Measurements from ENCODE around the gene MORN1.

Gene MORN1

DNA sequence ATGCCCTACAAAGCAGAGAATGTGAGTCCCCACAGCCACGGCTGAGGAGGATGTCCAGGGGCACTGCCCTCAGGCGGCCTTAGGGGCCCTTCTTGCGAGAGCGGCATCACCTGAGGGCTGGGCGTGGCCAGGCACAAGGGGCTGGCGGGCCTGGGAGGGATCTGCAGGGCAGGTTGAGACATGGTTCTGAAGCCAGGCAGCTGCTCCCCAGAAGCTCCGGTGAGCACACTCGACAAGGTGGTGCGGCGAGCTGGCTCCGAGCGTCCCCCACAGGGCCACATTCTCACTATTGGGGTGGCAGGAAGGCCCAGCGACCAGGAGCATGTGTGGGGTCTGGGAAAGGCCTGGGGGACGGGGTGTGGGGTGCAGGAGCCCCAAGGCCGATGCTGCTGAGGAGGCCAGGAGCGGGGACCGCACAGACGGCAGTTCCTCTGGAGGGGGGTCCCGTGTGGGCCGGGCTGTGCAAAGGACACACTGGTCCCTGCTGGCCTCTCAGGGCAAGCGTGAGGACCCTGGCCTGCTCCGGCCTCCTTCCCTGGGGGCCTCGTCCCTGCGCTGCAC is 47.2 kb downstream of the MORN1 start:
- no peak overlapping the region for H3K14ac ChIP-seq (ENCODE audit: low read length in 2 of 2)
- 89% methylated on average over 24 of the region's 24 CpGs for WGBS
- H3K23ac ChIP-seq (ENCODE audit: low read length in 2 of 2) = no peak overlapping the region
- no peak overlapping the region for H3K27ac ChIP-seq (ENCODE audit: low read length, poor library complexity, severe bottlenecking)
- no peak overlapping the region for H3K4me2 ChIP-seq (ENCODE audit: low read length, poor library complexity, severe bottlenecking)
- no peak overlapping the region for H4K91ac ChIP-seq (ENCODE audit: low read length)
- peaks cover 4 to 5% of the 10 kb centered on the region in 2 experiments for H3K27me3 ChIP-seq (ENCODE audit: control insufficient read depth in 1 of 2, insufficient read depth in 1 of 2, low read length in 2 of 2)
- H3K9ac ChIP-seq (ENCODE audit: low read length) = no peak overlapping the region
- no peak for DNase-seq
- no peak overlapping the region for H2AFZ ChIP-seq (ENCODE audit: low read depth, low read length)
- no peaks in the 10 kb centered on the region for H3K79me1 ChIP-seq (replicated peaks; ENCODE audit: low read length, poor library complexity, severe bottlenecking)
- H3K9me3 ChIP-seq (ENCODE audit: control insufficient read depth, low read length) = no peaks in the 10 kb centered on the region
- peaks cover 0 to 3% of the 10 kb centered on the region in 2 experiments for H3K36me3 ChIP-seq (ENCODE audit: control insufficient read depth in 1 of 2, insufficient read depth in 2 of 2, low read depth in 1 of 2, low read length in 2 of 2)
- H2BK5ac ChIP-seq (ENCODE audit: low read depth, low read length, poor library complexity, severe bottlenecking) = no peak overlapping the region
- H3K18ac ChIP-seq (ENCODE audit: low read depth in 1 of 2, low read length in 2 of 2) = no peak overlapping the region
- no peak overlapping the region for H2BK15ac ChIP-seq (ENCODE audit: low read depth, poor library complexity, severe bottlenecking)
- H3K4me3 ChIP-seq (ENCODE audit: insufficient read depth in 1 of 2, low read depth in 1 of 2, low read length in 2 of 2) = no peak overlapping the region
- H2BK120ac ChIP-seq (ENCODE audit: low read depth, low read length) = no peak overlapping the region
- no peak overlapping the region for H4K8ac ChIP-seq (ENCODE audit: low read length)
- H3K4me1 ChIP-seq (ENCODE audit: control insufficient read depth, insufficient read depth, low read depth, low read length) = peaks cover 1% of the 10 kb centered on the region
- H2AK5ac ChIP-seq (ENCODE audit: low read length, severe bottlenecking) = no peak overlapping the region
- no peak overlapping the region for H2BK12ac ChIP-seq (ENCODE audit: low read length in 2 of 2)
- H3K4ac ChIP-seq (ENCODE audit: low read depth in 1 of 2, low read length in 2 of 2) = no peak overlapping the region

DNA sequence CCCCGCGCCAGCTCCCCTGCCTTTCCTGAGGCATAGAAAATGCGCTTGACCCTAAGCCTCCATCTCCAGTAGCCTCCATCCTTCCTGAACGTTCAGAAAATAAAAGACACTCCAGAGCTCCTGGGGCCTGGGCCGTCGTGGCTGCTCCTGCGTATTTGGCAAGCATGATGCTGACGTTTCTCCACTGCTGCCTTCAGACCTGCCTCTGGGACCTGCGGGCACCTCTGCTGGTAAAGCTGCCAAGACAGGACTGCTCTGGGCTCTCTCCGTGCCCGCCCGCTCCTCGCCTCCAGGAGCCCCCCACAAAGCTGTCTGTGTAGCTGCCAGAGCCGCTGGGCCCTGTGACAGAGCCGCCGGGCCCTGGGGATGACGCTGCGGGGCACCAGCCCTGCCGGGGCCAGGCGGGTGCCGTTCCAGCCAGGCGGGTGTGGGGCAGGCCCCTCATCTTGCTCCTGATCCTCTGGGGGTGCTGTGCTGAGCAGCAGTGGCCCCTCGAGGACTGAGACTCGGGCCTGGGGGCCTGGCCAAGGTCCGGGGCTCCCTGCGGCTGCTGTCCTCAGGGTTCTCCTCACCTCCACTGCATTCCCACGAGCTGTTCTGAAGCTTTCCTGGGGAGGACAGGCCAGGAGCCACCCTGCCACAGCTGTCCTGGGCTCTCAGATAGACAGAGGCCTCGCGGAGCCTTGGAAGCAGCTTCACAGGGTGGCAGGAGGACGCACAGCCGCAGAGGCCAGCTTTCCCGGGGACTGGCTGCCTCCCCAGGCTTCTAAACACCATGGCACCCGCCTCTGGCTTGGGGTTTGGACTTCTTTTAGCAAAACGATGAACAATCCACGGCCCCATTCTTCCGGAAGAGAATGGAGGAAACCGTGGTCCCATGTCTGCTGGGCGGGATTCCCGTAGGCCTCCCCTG is 48.1 kb downstream of the MORN1 start:
- peaks cover 5 to 10% of the 10 kb centered on the region in 2 experiments for H3K27me3 ChIP-seq (ENCODE audit: control insufficient read depth in 1 of 2, insufficient read depth in 1 of 2, low read length in 2 of 2)
- H3K27ac ChIP-seq (ENCODE audit: low read length, poor library complexity, severe bottlenecking) = no peak overlapping the region
- H3K9me3 ChIP-seq (ENCODE audit: control insufficient read depth, low read length) = no peaks in the 10 kb centered on the region
- H3K9ac ChIP-seq (ENCODE audit: low read length) = no peak overlapping the region
- H4K8ac ChIP-seq (ENCODE audit: low read length) = no peak overlapping the region
- H3K4ac ChIP-seq (ENCODE audit: low read depth in 1 of 2, low read length in 2 of 2) = no peak overlapping the region
- no peak overlapping the region for H4K91ac ChIP-seq (ENCODE audit: low read length)
- peaks cover 0 to 3% of the 10 kb centered on the region in 2 experiments for H3K36me3 ChIP-seq (ENCODE audit: control insufficient read depth in 1 of 2, insufficient read depth in 2 of 2, low read depth in 1 of 2, low read length in 2 of 2)
- H3K14ac ChIP-seq (ENCODE audit: low read length in 2 of 2) = no peak overlapping the region
- H3K4me3 ChIP-seq (ENCODE audit: insufficient read depth in 1 of 2, low read depth in 1 of 2, low read length in 2 of 2) = no peak overlapping the region
- no peak overlapping the region for H2BK12ac ChIP-seq (ENCODE audit: low read length in 2 of 2)
- H2AK5ac ChIP-seq (ENCODE audit: low read length, severe bottlenecking) = no peak overlapping the region
- no peak overlapping the region for H3K4me2 ChIP-seq (ENCODE audit: low read length, poor library complexity, severe bottlenecking)
- no peak overlapping the region for H3K18ac ChIP-seq (ENCODE audit: low read depth in 1 of 2, low read length in 2 of 2)
- H2BK120ac ChIP-seq (ENCODE audit: low read depth, low read length) = no peak overlapping the region
- peaks cover 1% of the 10 kb centered on the region for H3K4me1 ChIP-seq (ENCODE audit: control insufficient read depth, insufficient read depth, low read depth, low read length)
- no peaks in the 10 kb centered on the region for H3K79me1 ChIP-seq (replicated peaks; ENCODE audit: low read length, poor library complexity, severe bottlenecking)
- H3K23ac ChIP-seq (ENCODE audit: low read length in 2 of 2) = no peak overlapping the region
- no peak overlapping the region for H2BK15ac ChIP-seq (ENCODE audit: low read depth, poor library complexity, severe bottlenecking)
- H2BK5ac ChIP-seq (ENCODE audit: low read depth, low read length, poor library complexity, severe bottlenecking) = no peak overlapping the region
- no peak for DNase-seq
- no peak overlapping the region for H2AFZ ChIP-seq (ENCODE audit: low read depth, low read length)
- 93% methylated on average over 39 of the region's 39 CpGs for WGBS

GRCh38 chr1:2342384-2343022 is 48.9 kb downstream of the MORN1 start:
- Histone ChIP-seq H2BK5ac (ENCODE audit: low read depth, low read length, poor library complexity, severe bottlenecking) (no peak overlapping the region), H3K4ac (ENCODE audit: low read depth in 1 of 2, low read length in 2 of 2) (no peak overlapping the region), H3K4me1 (ENCODE audit: control insufficient read depth, insufficient read depth, low read depth, low read length) (peaks cover 1% of the 10 kb centered on the region), H3K9me3 (ENCODE audit: control insufficient read depth, low read length) (no peaks in the 10 kb centered on the region), H2AK5ac (ENCODE audit: low read length, severe bottlenecking) (no peak overlapping the region), H3K9ac (ENCODE audit: low read length) (no peak overlapping the region), H3K4me3 (ENCODE audit: insufficient read depth in 1 of 2, low read depth in 1 of 2, low read length in 2 of 2) (no peak overlapping the region), H3K18ac (ENCODE audit: low read depth in 1 of 2, low read length in 2 of 2) (no peak overlapping the region), H3K23ac (ENCODE audit: low read length in 2 of 2) (no peak overlapping the region), H3K79me1 (replicated peaks; ENCODE audit: low read length, poor library complexity, severe bottlenecking) (no peaks in the 10 kb centered on the region), H3K4me2 (ENCODE audit: low read length, poor library complexity, severe bottlenecking) (no peak overlapping the region), H3K36me3 (ENCODE audit: control insufficient read depth in 1 of 2, insufficient read depth in 2 of 2, low read depth in 1 of 2, low read length in 2 of 2) (peaks cover 0 to 3% of the 10 kb centered on the region in 2 experiments), H3K27ac (ENCODE audit: low read length, poor library complexity, severe bottlenecking) (no peak overlapping the region), H4K8ac (ENCODE audit: low read length) (no peak overlapping the region), H2AFZ (ENCODE audit: low read depth, low read length) (no peak overlapping the region), H2BK15ac (ENCODE audit: low read depth, poor library complexity, severe bottlenecking) (no peak overlapping the region), H4K91ac (ENCODE audit: low read length) (no peak overlapping the region), H2BK12ac (ENCODE audit: low read length in 2 of 2) (no peak overlapping the region), H3K14ac (ENCODE audit: low read length in 2 of 2) (no peak overlapping the region), H2BK120ac (ENCODE audit: low read depth, low read length) (no peak overlapping the region), H3K27me3 (ENCODE audit: control insufficient read depth in 1 of 2, insufficient read depth in 1 of 2, low read length in 2 of 2) (peaks cover 5 to 7% of the 10 kb centered on the region in 2 experiments)
- WGBS = 86% methylated on average over 21 of the region's 21 CpGs
- DNase-seq = no peak
